K562 (cell line): ENCODE results near the gene PHKB. TPM values are rescaled to one million over a fixed set of nuclear protein-coding genes. Genes with fewer than 3 reads are reported as not detected.
A peak's percentile ranks its signal among the peaks of the same experiment; 100 is the strongest.

Experiments used
- ATAC-seq: fragments of 200-7000 bp; cut with Tn5 transposase; 3 replicates; pipeline ENCODE4 v1.9.1; 2020; ENCODE audit warnings: moderate library complexity
- BruUV-seq: library from RNA; stranded (reverse); fragments of 400-500 nt; replicated peaks from 2 replicates; lab custom pipeline; 2021; lab: Mats Ljungman, UMichigan
- CTCF ChIA-PET: fragments of 300-600 bp; formaldehyde crosslinking; extraction: SDS; loops from one replicate; lab custom pipeline; 2021; ENCODE audit warnings: low intra/inter-chr PET ratio; lab: Yijun Ruan, JAX
- POLR2A ChIA-PET: fragments of 300-600, 350-650 bp; sonication (Branson Sonifier 250); formaldehyde crosslinking; extraction: SDS; loops from one replicate; lab custom pipeline; 2021; ENCODE audit warnings: antibody characterized with exemption, inconsistent platforms; lab: Yijun Ruan, JAX
- DNase-seq, 4 experiments: peaks; one replicate each; pipeline versions ENCODE4 v3.0.0 to v3.0.0-alpha.2; 2011 to 2018; ENCODE audit warnings: low spot score in 3 of 4, mixed read lengths in 3 of 4; ENCODE audit errors: extremely low read depth in 1 of 4
- FAIRE-seq: peaks from 2 replicates; lab custom pipeline; 2011; peaks lifted over from hg19 to GRCh38; lab: Jason Lieb, UNC
- H2AFZ ChIP-seq: 2 replicates; pipeline ENCODE4 v1.6.0; 2011; ENCODE audit warnings: low read depth, low read length, control low read depth, inconsistent platforms
- H3K27ac ChIP-seq: fragments of 200-600 bp; 3 replicates; pipeline ENCODE4 v1.8.0; 2011; ENCODE audit warnings: low read depth, mild to moderate bottlenecking, control low read depth, inconsistent platforms, low read length, moderate library complexity, mixed read lengths; ENCODE audit errors: extremely low read depth
- H3K27me3 ChIP-seq, 2 experiments: fragments of 300-600 bp in 1 of 2; 2 replicates in 1 of 2; 3 replicates in 1 of 2; pipeline versions ENCODE4 v1.6.0 to v1.8.0; 2011; ENCODE audit warnings: inconsistent platforms in 2 of 2, low read length in 2 of 2, mild to moderate bottlenecking in 1 of 2, mixed read lengths in 1 of 2, moderate library complexity in 1 of 2; ENCODE audit not compliant: control insufficient read depth in 2 of 2, insufficient read depth in 2 of 2
- H3K36me3 ChIP-seq: fragments of 300-600 bp; 3 replicates; pipeline ENCODE4 v1.8.0; 2011; ENCODE audit warnings: mild to moderate bottlenecking, low read length, inconsistent platforms; ENCODE audit not compliant: control insufficient read depth, insufficient read depth
- H3K4me1 ChIP-seq, 2 experiments: fragments of 200-600 bp in 1 of 2; replicated peaks in 1 of 2; 2 replicates in 1 of 2; 3 replicates in 1 of 2; pipeline versions ENCODE4 v1.5.1 to v1.8.0; 2011; ENCODE audit warnings: inconsistent platforms in 2 of 2, low read length in 2 of 2, mild to moderate bottlenecking in 1 of 2, mixed read lengths in 1 of 2, moderate library complexity in 1 of 2; ENCODE audit not compliant: control insufficient read depth in 2 of 2, insufficient read depth in 2 of 2
- H3K4me2 ChIP-seq: 2 replicates; pipeline ENCODE4 v1.6.1; 2011; ENCODE audit warnings: low read length, control low read depth, inconsistent platforms, mixed read lengths; ENCODE audit not compliant: insufficient read depth
- H3K4me3 ChIP-seq: fragments of 200-600 bp; sonication (generic), shearing (Covaris generic); 2 replicates; pipeline ENCODE4 v1.5.1; 2016; ENCODE audit warnings: control low read depth, inconsistent platforms
- H3K79me2 ChIP-seq: fragments of 200-600 bp; 3 replicates; pipeline ENCODE4 v1.8.0; 2011; ENCODE audit warnings: low read length, inconsistent platforms; ENCODE audit not compliant: control insufficient read depth, insufficient read depth
- H3K9ac ChIP-seq, 2 experiments: 2 replicates each; pipeline versions ENCODE4 v1.6.0 to v1.6.1; 2011; ENCODE audit warnings: low read depth in 2 of 2, low read length in 2 of 2, control low read depth in 1 of 2, inconsistent platforms in 1 of 2, mild to moderate bottlenecking in 1 of 2, mixed read lengths in 1 of 2; ENCODE audit not compliant: insufficient read depth in 1 of 2
- H3K9me1 ChIP-seq: one replicate; pipeline ENCODE4 v1.6.0; 2011; ENCODE audit warnings: inconsistent platforms, mild to moderate bottlenecking, low read length, moderate library complexity; ENCODE audit not compliant: control insufficient read depth, insufficient read depth
- H3K9me3 ChIP-seq: replicated peaks from 2 replicates; pipeline ENCODE4 v1.5.1; 2011; ENCODE audit warnings: low read depth, low read length, inconsistent platforms; ENCODE audit not compliant: control insufficient read depth, insufficient read depth
- H4K20me1 ChIP-seq: replicated peaks from 2 replicates; pipeline ENCODE4 v1.6.1; 2011; ENCODE audit warnings: low read length, inconsistent platforms, mixed read lengths; ENCODE audit not compliant: control insufficient read depth, insufficient read depth
- ATF3 ChIP-seq, 2 experiments: fragments of 450-650 bp in 1 of 2; sonication (generic) in 1 of 2; formaldehyde crosslinking in 1 of 2; IDR thresholded peaks in 1 of 2; conservative IDR thresholded peaks in 1 of 2; 2 replicates each; pipeline versions ENCODE4 v1.6.1 to v1.8.1; 2016 to 2023; ENCODE audit warnings: mild to moderate bottlenecking in 2 of 2, moderate library complexity in 2 of 2, inconsistent platforms in 1 of 2, missing genetic modification reagents in 1 of 2
- DEAF1 ChIP-seq: fragments of 450-650 bp; formaldehyde crosslinking; IDR thresholded peaks from 2 replicates; pipeline ENCODE4 v1.4.0; 2020; ENCODE audit warnings: mild to moderate bottlenecking, moderate library complexity
- E2F4 ChIP-seq: sonication (generic); formaldehyde crosslinking; IDR thresholded peaks from 2 replicates; pipeline ENCODE4 v1.8.0; 2022; ENCODE audit warnings: mild to moderate bottlenecking, low read depth, missing genetic modification reagents
- GABPA ChIP-seq: fragments of 200-800 bp; sonication (Bioruptor generic); conservative IDR thresholded peaks from 2 replicates; pipeline ENCODE4 v1.6.1; 2016; ENCODE audit warnings: low read depth, missing genetic modification characterization, missing compliant biosample characterization
- PHTF2 ChIP-seq: fragments of 250-450 bp; sonication (Bioruptor Pico); IDR thresholded peaks from 2 replicates; pipeline ENCODE4 v1.5.0; 2021; ENCODE audit warnings: mild to moderate bottlenecking
- ZNF316 ChIP-seq: fragments of 450-650 bp; IDR thresholded peaks from 2 replicates; pipeline ENCODE4 v1.6.1; 2016
- ZNF354B ChIP-seq: fragments of 250-450 bp; sonication (Bioruptor Pico); IDR thresholded peaks from 2 replicates; pipeline ENCODE4 v1.4.0; 2020
- ZNF512 ChIP-seq: IDR thresholded peaks from 2 replicates; pipeline ENCODE4 v1.6.1; 2016; ENCODE audit warnings: missing genetic modification characterization, missing compliant biosample characterization
- WGBS: fragments of 100-300 bp; shearing (Covaris generic); methylation state at CpG from one replicate; pipeline ENCODE4 v1.1.6; 2016; ENCODE audit warnings: low coverage, mixed read lengths; ENCODE audit not compliant: insufficient coverage; ENCODE audit errors: missing lambda C conversion rate; 5-methylcytosine and 5-hydroxymethylcytosine counted together
- in situ Hi-C: fragments of 300-500 bp; cut with MboI; formaldehyde crosslinking; loops from 4 replicates; pipeline ENCODE4 v1.15.0; 2018; ENCODE audit warnings: inconsistent platforms, mixed read lengths
- intact Hi-C: fragments of 100-400 bp; cut with micrococcal nuclease; formaldehyde crosslinking; loops from 2 replicates; pipeline ENCODE4 v1.14.2; 2022
- polyA plus RNA-seq, 8 experiments: library from polyadenylated mRNA; depleted of rRNA in 4 of 8; stranded (reverse) in 5 of 8; unstranded in 3 of 8; fragments of >200 nt; fragmentation: Nextera tagmentation in 2 of 8; fragmentation: Illumina TruSeq in 1 of 8; extraction: Ambion mirVana in 2 of 8; extraction: Trizol in 1 of 8; gene quantifications; 2 replicates each; pipeline versions ENCODE4 v1.2.1 to v1.2.3, GENCODE V29; 2011 to 2014; ENCODE audit warnings: inconsistent platforms in 1 of 8, missing spikeins in 1 of 8
- total RNA-seq, 7 experiments: library from RNA; depleted of rRNA in 6 of 7; stranded (reverse); fragments of >200 nt in 6 of 7; fragmentation: Illumina TruSeq in 2 of 7; extraction: Trizol in 2 of 7; gene quantifications; 2 replicates each; pipeline versions ENCODE4 v1.2.1 to v1.2.3, GENCODE V29; 2011 to 2021; ENCODE audit warnings: low replicate concordance in 1 of 7

Gene PHKB
- total and polyA plus RNA-seq, 9 of the 15 experiments (the other 6 are each of a cell fraction or from before 2014, with no cell fraction given), result 24.7 to 92.3 (median 67.0) TPM

- FAIRE-seq, result no peak
- no peak for DNase-seq
- Histone ChIP-seq H3K4me1 (no peaks in the 10 kb centered on the region), H3K9me3 (no peaks in the 10 kb centered on the region), H2AFZ (no peak overlapping the region), H3K9me1 (no peaks in the 10 kb centered on the region), H3K27ac (no peak overlapping the region), H3K9ac (no peak overlapping the region), H4K20me1 (no peaks in the 10 kb centered on the region), H3K4me3 (no peak overlapping the region), H3K79me2 (no peaks in the 10 kb centered on the region), H3K4me2 (no peak overlapping the region), H3K27me3 (no peaks in the 10 kb centered on the region), H3K36me3 (peaks cover 81% of the 10 kb centered on the region)
- POLR2A ChIA-PET, result interaction anchor here (1.1 kb wide), 1 partner anchor 12 kb away, joined by 4 read pairs; no protein-coding TSS in a partner anchor
- intact Hi-C loops (no loop called here), in situ Hi-C loops (no loop called here)
- 74% methylated on average over 4 of the region's 4 CpGs for WGBS
- BruUV-seq, result no TSS peak
- no peak for ATAC-seq
- no peak for TF ChIP-seq ZNF354B
- no peak for TF ChIP-seq PHTF2 (CRISPR knock-in tag)
- CTCF ChIA-PET, result no interaction called here
These were observed 50.8 kb downstream of the PHKB start for GRCh38 chr16:47511882-47512281.

- Histone ChIP-seq H4K20me1 (0 out of 2 replicates have a peak, but pooled peaks cover 3% of the 10 kb centered on the region), H3K9me3 (no peaks in the 10 kb centered on the region)
These were observed 57.9 kb downstream of the PHKB start for GRCh38 chr16:47519037-47519436.

More at GRCh38 chr16:47519037-47519436, 57.9 kb downstream of the PHKB start:
- Histone ChIP-seq H3K27ac (peak overlapping the region; percentile 50; the same call in 1 of the 3 replicates), H3K36me3 (peaks cover 48% of the 10 kb centered on the region), H3K4me3 (no peak overlapping the region), H2AFZ (no peak overlapping the region), H3K4me2 (no peak overlapping the region), H3K9me1 (no peaks in the 10 kb centered on the region), H3K4me1 (peaks cover 0 to 17% of the 10 kb centered on the region in 2 experiments; a peak in 3 of 5 replicates), H3K27me3 (no peaks in the 10 kb centered on the region), H3K79me2 (peaks cover 24% of the 10 kb centered on the region), H3K9ac (no peak overlapping the region)
- in situ Hi-C loops, result no loop called here
- no peak for ATAC-seq
- BruUV-seq, result no TSS peak
- ChIA-PET CTCF (no interaction called here), POLR2A (interaction anchor here (0.5 to 0.8 kb wide), 2 partner anchors 12 to 15 kb away, joined by 3 read pairs; no protein-coding TSS in a partner anchor)
- TF ChIP-seq ATF3 (IDR thresholded peaks at IDR 0.05), result peak; percentile 42
- no peak for TF ChIP-seq ATF3 (CRISPR knock-in tag; conservative IDR thresholded peaks at IDR 0.05)
- no peak for TF ChIP-seq GABPA (tag)
- TF ChIP-seq DEAF1 (CRISPR knock-in tag), result no peak
- TF ChIP-seq ZNF512 (tag), result no peak
- TF ChIP-seq ZNF316, result 0 out of 2 replicates have a peak, but pooled peaks have one; percentile 4
- TF ChIP-seq E2F4 (CRISPR knock-in tag), result no peak
- intact Hi-C loops, result loop anchor here (5.0 kb wide), 1 partner anchor 52 kb away; no protein-coding TSS in a partner anchor
- no peak for FAIRE-seq
- no peak for DNase-seq
